Stimulated activated CD8-positive, alpha-beta memory T cell treated with anti-CD3 and anti-CD28 coated beads, Interleukin-2, amount 100 ng/mL, for 1 hour (primary cell): ENCODE results near the gene SLC12A4.
"Not testable (repeated sequence)": the region's sequence is repeated elsewhere in the genome, so short reads cannot be mapped to it uniquely, and the experiment has no call there.

Source experiments
- DNase-seq, 2 donors: peaks; one replicate each; pipeline ENCODE4 v3.0.0-alpha.2; 2020; ENCODE audit warnings: low read depth in 2 of 2

SLC12A4 gene

DNA sequence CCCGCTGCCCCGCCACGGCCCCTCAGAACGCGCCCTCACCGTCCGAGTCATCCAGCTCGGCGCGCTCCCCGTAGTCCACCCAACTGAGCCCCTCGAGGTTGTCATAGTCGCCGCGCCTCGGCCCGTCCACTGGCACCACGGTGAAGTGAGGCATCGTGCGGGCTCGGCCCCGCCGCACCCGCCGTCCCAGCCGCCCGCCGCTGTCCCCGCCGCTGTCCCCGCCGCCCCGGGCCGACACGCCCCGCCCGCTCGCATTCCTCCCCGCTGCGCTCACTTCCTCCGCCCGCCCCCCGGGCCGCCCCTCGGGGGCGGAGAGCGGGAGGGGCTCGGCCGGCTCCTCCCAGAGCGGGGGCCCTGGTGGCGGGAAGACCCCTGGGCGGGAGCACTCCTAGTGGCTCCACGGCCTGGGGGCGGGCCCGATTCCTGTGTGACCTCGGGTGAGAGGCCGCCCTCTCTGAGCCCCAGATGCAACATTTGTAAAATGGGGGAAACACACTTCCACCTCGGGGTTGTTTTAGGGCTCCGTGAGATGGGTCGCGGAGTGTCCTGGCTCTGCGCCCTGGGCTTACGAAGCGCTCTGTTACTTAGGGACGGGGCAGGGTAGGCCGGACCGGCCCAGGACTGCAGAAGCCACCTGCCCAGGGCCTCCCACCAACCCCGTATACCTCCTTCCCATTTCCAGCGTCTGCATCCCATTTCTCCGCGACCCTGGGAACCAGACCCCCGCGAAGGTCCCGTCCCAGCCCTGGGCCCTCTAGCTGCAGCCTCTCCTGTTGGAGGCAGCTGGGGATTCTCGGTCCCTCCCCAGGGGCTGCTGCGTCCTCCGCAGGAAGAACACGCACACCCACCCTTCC lies at the start of gene SLC12A4:
SLC12A4 (minus strand) TSS at position 238 of the 854 bp plus-strand sequence; CDS start at position 154, 84 bp downstream.
- DNase-seq: peak; percentile 63 to 74

DNA sequence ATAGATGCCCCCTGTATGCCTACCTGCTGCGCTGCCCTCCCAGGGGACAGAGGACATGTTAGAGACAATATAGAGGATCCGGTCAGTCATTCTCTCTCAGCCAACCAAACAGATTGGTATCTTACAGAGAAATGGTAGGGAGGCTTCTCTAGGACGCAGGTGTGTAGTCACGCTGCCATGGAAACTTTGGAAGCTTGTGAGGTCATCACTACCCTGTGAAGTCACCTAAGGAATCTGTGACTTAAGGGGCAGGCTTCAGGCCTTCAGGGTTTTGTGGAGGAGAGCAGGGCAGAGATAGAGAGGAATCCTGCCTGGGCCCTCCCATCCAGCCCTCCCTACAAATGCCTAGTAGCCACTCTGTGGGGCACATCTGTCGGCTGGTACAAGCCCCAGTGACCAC lies 47.2 kb upstream of the SLC12A4 start, which contains the start of gene DPEP2NB:
DPEP2NB (minus strand) TSS at position 231 of the 400 bp plus-strand sequence; CDS start at position 90, 141 bp downstream.
- no peak for DNase-seq

DNA sequence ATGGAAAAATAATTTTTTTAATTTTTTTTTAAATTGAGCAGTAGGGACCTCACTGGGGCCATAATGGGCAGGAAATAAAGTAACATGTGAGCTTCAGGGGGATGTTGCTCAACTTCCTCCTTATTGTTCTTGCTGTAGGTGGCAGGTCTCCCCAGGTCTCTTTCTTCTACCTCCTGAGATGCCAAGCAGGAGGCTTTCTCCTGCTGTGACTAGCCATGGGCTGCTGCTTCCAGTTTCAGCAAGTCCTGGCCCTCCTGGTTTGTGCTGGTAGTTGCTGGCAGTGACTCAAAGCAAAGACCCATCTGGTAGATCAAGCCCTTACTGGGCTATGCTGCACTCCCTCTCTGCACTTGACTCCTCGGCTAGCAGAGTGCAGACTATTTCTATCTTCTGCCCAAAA lies 45.0 kb upstream of the SLC12A4 start:
- no peak for DNase-seq

DNA sequence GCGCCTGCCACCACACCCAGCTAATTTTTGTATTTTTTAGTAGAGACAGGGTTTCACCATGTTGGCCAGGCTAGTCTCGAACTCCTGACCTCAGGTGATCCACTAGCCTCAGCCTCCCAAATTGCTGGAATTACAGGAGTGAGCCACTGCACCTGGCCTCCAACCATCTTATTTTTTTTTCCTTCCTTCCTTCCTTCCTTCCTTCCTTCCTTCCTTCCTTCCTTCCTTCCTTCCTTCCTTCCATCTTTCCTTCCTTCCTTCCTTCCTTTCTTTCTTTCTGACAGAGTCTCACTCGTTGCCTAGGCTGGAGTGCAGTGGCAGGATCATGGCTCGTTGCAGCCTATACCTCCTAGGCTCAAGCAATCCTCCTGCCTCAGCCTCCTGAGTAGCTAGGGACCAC lies 41.4 kb upstream of the SLC12A4 start:
- DNase-seq: not testable (repeated sequence)

DNA sequence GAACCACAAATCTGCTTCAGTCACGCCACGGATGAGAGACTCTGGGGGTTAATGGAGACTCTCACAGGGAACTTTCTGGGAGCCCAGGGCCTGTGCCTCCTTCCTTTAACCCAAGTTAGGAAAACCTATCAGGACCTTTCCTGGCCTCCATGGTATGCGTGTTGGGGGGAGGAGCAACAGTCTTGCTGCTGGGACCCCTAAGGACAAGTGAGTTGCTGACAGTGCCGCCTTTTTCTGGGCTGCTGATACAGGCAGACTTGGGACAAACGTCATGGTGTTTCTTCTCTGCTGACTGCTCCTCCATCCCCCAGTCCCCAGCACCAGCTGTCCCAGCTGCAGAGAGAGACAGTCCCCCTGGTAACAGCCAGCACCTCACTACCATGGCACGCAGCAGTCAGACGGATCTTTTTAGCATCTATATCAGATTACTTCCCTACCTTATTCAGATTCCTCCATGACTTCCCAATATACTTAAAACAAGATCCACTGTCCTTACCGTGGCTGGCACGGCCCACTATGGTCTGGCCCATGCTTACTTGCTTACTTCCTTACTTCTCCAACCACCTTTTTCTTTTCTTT lies 40.8 kb upstream of the SLC12A4 start:
- DNase-seq: no peak

DNA sequence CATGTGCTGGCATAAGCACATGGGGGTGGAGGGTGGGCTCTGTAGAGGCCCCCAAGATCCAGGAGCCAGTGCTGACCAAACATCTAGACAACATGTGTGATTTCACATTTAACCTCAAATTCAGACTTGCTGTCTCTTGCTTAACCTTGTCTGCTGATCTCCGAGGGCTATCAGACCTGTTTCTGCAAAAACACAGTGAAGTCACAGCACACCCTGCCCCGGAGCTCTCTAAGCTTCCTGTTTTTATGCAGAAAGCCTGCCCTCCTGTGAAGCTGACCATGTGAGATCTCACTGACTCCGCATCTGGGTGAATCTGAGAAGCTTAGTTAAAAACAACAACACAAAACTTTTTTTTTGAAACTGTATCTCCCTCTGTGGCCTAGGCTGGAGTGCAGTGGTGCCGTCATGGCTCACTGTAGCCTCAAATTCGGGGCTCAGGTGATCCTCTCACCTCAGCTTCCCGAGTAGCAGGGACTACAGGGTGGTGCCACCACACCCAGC lies 37.4 kb upstream of the SLC12A4 start:
- DNase-seq: no peak

DNA sequence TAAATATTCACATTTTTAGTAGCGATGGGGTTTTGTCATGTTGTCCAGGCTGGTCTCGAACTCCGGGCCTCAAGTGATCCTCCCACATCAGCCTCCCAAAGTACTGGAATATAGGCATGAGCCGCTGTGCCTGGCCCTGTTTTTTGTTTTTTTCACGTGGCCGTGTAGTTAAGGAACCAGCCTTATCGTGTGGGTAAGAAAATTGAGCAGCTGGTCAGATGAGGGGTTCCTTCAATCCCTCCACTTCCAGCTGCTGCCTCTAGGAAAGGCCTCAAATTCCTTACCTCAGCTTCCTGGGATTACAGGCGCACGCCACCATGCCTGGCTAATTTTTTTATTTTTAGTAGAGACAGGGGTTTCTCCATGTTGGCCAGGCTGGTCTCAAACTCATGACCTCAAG lies 36.8 kb upstream of the SLC12A4 start:
- no peak for DNase-seq

DNA sequence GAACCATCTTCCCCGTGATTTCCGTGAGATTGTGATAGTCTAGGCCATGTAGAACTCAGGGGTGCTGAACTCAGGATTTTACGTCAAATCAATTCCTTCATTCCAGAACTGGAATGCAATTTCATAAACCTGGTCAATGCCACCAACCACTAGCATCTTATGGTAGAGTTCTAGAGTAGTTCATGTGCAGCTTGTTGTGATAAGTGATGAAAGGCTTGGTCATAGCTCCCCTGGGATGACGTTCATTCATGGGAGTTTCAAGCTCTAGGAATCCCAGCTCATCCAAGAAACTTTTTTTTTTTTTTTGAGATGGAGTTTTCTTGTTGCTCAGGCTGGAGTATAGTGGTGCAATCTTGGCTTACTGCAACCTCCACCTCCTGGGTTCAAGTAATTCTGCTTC lies 34.6 kb upstream of the SLC12A4 start:
- no peak for DNase-seq

DNA sequence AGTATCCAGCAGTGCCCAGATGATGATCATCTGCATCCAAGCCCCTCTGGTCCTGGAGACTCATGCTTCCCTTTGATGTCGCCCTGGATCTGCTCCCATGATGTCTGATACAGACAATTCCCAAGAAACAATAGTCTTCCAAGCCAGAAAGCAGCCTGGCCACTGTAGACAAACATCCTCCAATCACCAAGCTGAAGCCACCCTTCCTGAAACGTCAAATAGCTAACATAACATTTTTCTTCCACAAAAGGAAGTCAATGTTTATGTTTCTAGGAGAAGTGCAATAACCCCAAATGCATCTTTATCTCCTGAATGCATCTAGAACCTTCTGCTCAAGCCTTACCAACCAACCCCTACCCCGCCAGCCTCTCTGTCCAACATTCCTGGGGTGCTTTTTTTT lies 32.0 kb upstream of the SLC12A4 start:
- DNase-seq: no peak

DNA sequence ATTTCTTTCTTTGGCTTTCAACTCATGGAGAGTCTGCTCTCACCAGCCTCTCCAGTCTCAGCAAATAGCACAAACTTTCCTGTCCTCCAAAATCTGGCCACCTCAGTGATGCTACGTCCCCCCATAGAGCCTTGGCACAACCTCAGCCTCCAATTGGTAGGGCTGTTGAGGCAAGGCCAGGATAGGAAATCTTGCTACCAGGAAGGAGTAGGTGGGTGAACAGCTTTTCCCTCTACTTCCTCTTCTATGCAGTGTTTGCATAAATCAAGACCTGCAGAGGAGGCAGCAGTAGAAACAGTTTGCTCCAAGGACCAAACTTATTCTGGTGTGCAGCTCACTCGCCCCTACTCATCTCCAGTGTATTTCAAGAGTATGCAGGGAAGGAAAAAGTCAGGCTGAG lies 31.5 kb upstream of the SLC12A4 start:
- DNase-seq: no peak

DNA sequence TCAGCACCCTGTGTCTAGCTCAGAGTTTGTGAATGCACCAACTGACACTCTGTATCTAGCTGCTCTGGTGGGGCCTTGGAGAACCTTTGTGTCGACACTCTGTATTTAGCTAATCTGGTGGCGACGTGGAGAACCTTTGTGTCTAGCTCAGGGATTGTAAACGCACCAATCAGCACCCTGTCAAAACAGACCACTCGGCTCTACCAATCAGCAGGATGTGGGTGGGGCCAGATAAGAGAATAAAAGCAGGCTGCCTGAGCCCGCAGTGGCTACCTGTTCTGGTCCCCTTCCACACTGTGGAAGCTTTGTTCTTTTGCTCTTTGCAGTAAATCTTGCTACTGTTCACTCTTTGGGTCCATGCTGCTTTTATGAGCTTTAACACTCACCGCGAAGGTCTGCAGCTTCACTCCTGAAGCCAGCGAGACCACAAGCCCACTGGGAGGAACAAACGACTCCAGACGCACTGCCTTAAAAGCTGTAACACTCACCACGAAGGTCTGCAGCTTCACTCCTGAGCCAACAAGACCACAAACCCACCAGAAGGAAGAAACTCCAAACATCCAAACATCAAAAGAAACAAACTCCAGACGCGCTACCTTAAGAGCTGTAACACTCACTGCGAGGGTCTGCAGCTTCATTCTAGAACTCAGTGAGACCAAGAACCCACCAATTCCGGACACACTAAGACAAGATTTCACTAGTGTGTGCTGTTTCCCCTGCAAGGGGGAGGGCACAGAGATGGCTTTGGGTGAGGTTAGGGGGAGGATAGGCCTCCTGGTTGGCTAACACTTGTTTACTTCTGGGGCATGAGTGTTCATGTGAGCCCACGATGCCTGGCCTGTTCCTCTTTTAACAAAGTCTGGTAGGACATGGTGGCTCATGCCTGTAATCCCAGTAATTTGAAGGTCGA lies 30.6 kb upstream of the SLC12A4 start, which contains the start of gene DPEP2:
DPEP2 (minus strand) TSS at position 706 of the 910 bp plus-strand sequence. CDS start 6,272 bp downstream, outside the sequence.
- DNase-seq: not testable (repeated sequence)

DNA sequence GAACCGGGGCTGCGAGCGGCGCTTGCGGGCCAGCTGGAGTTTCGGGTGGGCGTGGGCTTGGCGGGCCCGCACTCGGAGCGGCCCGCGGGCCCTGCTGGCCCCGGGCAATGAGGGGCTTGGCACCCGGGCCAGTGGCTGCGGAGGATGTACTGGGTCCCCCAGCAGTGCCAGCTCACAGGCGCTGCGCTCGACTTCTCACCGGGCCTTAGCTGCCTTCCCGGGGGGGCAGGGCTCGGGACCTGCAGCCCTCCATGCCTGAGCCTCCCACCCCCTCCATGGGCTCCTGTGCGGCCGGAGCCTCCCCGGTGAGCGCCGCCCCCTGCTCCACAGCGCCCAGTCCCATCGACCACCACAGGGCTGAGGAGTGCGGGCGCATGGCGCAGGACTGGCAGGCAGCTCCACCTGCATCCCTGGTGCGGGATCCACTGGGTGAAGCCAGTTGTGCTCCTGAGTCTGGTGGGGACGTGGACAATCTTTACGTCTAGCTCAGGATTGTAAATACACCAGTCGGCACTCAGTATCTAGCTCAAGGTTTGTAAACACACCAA lies 29.9 kb upstream of the SLC12A4 start:
- DNase-seq: not testable (repeated sequence)

DNA sequence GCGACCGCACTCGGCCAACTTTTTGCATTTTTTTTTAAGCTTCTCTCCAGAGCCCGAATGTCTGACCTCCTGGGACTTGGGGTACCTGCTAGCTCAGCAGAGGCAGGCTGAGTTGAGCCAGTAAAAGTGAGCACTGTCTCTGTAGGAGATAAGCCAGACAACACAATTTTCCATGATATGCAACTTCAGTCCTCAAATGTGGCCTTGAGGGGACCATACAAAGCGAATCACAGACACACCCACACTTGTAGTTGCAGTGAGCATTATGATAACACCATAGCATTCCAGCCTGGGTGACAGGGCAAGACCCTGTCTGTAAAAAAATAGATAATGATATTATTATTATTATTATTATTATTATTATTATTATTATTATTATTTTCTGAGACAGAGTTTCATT lies 28.2 kb upstream of the SLC12A4 start:
- no peak for DNase-seq

DNA sequence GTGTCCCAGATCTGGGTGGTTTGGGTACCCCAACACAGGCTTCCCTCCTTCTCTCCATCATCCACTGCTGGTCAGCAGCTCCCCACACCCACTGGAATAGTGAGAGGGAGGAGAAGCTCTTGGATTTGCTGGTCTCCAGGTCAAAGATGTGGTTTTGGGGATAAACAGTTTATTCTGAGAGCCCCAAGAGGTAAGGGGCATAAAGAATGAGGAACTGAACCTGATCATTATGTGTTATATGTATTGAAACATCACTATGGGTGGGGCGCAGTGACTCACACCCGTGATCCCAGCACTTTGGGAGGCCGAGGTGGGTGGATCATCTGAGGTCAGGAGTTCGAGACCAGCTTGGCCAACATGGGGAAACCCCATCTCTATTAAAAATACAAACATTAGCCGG lies 27.0 kb upstream of the SLC12A4 start:
- DNase-seq: no peak

DNA sequence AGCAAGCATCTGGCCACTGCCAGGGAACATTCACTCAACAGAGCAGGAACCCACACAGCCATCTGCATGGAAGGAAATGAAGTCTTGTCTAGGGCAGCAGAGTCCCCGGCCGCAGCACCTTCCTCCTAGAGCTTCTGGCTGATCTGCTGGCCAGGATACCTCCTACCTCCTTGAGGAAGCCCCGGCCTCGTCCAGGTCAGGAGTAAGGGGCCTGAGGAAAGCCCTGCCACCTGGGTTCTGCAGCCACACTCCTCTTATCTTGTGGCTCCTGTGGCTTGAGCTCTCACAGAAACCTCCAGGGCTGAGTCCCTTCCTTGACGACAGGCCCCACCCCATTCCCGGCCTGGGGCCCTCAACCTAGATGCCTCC lies 25.6 kb upstream of the SLC12A4 start:
- DNase-seq: not testable (repeated sequence)

DNA sequence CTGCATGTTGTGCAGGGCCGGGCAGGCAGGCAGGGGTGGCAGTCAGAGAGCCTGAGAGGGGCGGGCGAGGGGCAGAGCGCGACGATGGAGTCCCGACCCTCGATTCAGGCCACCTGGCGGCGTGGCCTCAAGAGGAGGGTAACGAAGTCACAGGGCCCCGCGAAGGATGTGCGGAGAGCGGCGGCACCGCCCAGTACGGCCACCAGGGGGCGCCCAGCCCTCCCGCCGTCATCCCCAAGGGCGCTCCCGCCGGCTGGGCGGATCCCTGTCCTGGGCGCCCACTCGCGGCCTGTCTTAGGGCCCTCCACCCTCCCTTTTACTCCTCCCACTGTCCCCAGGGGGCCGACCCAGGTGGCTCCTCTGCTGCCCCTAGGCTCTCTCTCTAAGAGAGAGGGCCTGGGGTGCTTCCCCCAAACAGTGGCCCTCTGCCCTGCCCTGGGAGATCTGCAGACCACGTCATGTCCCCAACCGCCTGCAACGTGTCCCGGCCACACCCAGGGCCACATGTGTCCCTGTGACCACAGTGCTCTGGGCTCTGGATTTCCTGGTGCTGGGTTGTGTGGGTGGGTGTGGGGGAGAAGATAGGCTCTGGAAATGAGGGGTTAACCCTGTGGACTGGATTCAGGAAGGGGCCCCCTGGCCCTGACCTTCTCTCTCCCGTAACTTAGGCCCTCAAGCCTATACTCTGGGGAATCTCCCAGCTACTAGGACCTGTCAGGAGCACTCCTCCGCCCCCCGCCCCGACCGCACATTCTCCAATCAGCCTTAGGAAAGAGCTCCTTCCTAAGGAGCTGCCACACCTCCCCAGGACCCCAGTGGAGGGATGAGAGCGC lies 25.0 kb upstream of the SLC12A4 start:
- DNase-seq: peak; percentile 65 to 70

DNA sequence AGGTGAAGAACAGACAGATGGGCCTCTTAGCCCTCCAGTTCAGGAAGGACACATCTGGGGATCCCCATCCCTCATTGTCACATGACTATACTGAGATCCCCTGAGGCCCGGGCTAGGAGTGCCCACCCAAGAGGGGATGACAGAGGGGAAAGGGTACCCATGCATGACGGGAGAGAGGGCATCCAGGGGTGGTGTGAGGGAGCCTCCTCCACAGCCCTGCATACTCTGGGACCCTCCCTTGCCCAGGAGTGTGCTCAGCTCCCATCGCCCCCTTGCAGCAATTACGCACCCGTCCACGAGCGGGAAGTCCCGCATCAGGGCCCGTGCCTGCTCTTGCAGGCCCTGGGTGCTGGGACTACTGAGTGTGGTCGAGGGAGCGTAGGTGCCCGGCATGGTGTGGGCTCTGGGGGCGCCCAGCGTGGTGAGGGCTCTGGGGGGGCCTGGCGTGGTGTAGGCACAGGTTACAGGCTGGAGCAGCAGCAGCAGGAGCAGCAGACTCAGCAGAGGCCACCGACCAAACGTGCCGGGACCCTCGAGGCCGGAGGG lies 24.3 kb upstream of the SLC12A4 start:
- no peak for DNase-seq

DNA sequence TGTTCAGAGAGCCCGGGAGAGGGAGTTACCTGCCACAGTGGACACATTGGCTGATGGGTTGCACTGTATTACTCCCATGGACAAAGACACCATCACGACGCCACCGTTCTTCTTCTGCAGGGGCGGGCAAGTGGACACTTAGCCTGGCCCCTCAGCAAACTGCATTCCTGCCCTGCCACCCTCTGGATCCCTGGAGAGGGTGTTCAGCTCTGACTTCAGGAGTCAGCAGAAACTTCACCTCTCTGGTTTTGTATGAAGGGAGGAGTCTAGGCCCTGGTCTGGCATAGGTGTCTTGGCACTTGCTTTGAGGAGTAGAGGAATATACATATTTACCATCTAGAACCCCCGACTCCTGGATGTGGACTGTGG lies 21.6 kb upstream of the SLC12A4 start:
- no peak for DNase-seq

DNA sequence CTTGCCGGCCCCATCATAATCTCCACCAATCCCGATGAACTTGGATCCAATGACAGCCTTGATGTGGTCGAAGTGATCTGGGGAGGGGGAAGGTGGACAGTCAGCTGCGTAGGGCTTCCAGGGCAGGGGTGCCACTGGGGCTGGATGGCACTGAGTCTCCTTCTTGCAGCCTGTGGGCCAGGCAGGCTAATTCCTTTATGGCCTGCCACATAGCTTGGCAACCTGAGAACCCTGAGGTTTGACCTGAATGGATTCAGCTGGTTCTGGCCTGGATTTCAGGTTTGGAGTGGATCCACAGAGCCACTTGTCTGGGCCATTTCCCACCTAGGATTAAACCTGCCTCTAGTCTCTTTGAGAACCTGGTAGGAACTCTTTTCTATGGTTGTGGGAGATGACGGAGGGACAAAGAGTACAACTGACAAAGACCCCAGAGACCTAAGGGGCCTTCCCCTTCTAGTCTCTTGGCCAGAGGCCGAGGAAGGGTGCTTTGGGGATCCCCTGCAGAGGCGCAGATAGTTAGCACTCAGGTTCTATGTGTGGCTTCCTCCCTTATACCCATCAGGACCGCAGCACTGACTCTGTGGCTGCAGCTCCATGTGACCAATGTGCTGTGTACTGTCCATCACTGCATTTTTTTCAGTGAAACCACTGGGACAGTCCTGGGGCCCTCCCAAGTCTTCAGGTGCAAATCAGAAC lies 21.0 kb upstream of the SLC12A4 start:
- no peak for DNase-seq

DNA sequence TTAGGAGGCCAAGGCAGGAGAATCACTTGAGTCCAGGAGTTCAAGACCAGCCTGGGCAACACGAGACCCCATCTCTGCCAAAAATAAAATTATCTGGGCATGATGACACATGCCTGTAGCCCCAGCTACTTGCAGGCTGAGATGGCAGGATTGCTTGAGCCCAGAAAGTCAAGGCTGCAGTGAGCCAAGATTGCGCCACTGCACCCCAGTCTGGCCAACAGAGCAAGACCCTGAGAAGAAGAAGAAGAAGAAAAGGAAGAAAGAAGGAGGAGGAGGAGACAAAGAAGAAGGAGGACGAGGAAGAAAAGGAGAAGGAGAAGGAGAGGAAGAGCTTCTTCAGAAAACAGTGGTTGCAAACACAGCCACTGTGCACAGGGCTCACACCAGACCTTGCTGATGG lies 20.2 kb upstream of the SLC12A4 start:
- DNase-seq: no peak
